ENCODE data around the gene SLC17A5.
"Not testable (repeated sequence)": the region's sequence is repeated elsewhere in the genome, so short reads cannot be mapped to it uniquely, and the experiment has no call there.

SLC17A5 gene

GRCh38 chr6:73653571-73654424 is at the start of gene SLC17A5:
Gene SLC17A5 (minus strand): TSS chr6:73653992. CDS start chr6:73653886, 106 bp downstream.
- peak; percentile 97 for DNase-seq (ENCODE audit: low read depth, low spot score)

GRCh38 chr6:73703466-73703865 is 49.7 kb upstream of the SLC17A5 start:
- DNase-seq (ENCODE audit: low read depth, low spot score), result no peak

GRCh38 chr6:73702444-73702843 is 48.7 kb upstream of the SLC17A5 start:
- no peak for DNase-seq (ENCODE audit: low read depth, low spot score)

DNA sequence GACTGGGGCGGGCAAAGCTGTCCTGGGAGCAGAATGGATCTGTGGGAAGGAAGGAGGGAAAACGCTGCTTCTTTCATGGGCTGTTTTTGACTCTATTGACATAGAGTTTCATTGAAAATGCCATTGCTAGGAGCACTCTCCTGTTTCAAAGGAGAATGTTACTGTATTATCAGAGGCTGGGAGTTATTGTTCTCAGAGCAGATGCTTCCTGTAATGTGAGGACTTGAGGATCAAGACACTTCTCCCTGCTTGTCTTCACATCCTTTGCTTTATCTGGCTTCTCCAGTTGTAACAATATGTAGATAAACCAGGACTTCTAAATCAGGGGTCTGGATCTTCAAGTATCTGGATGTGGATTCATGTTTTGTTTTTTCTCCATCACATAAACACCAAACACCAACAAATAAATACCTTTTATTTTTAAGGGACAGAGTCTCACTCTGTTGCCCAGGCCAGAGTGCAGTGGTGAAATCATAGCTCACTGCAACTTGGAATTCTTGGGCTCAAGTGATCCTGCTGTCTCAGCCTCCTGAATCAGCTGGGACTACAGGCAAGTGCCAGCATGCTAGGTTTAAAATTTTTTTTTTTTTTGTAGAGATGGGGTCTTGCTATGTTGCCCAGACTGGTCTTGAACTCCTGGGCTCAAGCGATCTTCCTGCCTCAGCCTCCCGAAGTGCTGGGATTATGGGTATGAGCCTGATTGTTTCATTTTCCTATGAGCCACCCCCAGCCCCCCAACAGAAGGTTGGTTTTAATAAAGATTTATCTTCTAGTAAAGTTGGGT is 46.1 kb upstream of the SLC17A5 start:
- no peak for DNase-seq (ENCODE audit: low read depth, low spot score)

- no peak for DNase-seq (ENCODE audit: low read depth, low spot score)
These were observed 43.3 kb upstream of the SLC17A5 start for GRCh38 chr6:73696966-73697655.

- DNase-seq (ENCODE audit: low read depth, low spot score), result peak; percentile 75
These were observed 42.0 kb upstream of the SLC17A5 start, which contains the start of gene CD109 for GRCh38 chr6:73695619-73696421. Gene CD109 (plus strand): TSS chr6:73696203. CDS start chr6:73696216, 13 bp downstream.

GRCh38 chr6:73694711-73695411 is 41.1 kb upstream of the SLC17A5 start:
- peak; percentile 69 for DNase-seq (ENCODE audit: low read depth, low spot score)

DNA sequence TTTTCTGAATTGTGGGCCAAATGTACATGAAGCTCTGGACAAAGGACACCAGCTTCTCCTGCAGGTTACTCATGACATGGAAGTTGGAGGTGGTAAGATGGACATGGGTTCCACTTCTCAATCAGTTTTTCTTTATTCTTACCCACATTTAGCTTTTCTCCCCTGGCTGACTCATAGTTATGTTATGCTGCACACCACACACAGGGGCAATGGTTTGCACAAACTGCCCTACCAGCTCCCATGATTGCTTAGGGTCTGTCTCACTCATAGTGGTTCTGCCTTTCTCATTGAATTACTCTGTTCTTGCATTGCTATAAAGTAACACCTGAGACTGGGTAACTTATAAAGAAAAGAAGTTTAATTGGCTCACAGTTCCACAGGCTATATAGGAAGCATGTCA is 37.7 kb upstream of the SLC17A5 start:
- DNase-seq (ENCODE audit: low read depth, low spot score), result peak; percentile 56

GRCh38 chr6:73690056-73690455 is 36.3 kb upstream of the SLC17A5 start:
- no peak for DNase-seq (ENCODE audit: low read depth, low spot score)

DNA sequence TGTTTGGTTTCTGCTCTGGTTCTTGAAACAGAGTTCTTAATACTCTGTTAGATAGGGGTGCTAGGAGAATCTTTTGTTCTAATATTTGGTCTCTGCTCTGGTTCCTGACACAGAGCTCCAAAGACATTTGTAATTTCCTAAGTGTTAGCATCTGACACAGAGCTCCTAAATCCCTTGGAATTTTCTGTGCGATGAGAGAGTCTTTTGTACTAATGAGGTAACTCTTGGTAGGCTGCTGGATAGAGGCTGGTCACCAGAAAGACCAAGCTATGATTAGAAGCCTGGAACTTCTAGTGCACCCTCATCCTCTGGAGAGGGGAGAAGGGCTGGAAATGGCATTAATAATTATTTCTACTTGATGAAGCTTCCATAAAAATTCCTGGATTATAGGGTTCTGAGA is 34.6 kb upstream of the SLC17A5 start:
- no peak for DNase-seq (ENCODE audit: low read depth, low spot score)

- DNase-seq (ENCODE audit: low read depth, low spot score), result not testable (repeated sequence)
These were observed 29.8 kb upstream of the SLC17A5 start for GRCh38 chr6:73683574-73683973.

GRCh38 chr6:73680289-73680918 is 26.6 kb upstream of the SLC17A5 start:
- DNase-seq (ENCODE audit: low read depth, low spot score), result no peak

DNA sequence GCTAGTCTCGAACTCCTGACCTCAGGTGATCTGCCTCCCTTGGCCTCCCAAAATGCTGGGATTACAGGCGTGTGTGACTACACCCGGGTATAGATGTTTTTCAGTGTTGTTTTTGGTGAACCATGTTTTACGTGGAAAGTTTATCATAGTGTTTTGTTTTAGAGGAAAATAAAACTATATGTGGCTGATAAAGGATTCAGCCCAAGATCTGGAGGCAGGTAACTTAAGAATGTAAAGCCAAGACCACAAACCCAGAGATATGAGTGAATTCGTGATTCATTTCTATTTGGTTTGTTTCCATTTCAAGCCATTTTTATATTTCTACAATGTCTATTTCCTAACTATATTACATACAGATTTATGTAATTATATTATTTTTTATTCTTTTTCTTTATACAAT is 26.1 kb upstream of the SLC17A5 start:
- not testable (repeated sequence) for DNase-seq (ENCODE audit: low read depth, low spot score)

GRCh38 chr6:73679009-73679408 is 25.2 kb upstream of the SLC17A5 start:
- DNase-seq (ENCODE audit: low read depth, low spot score), result no peak

DNA sequence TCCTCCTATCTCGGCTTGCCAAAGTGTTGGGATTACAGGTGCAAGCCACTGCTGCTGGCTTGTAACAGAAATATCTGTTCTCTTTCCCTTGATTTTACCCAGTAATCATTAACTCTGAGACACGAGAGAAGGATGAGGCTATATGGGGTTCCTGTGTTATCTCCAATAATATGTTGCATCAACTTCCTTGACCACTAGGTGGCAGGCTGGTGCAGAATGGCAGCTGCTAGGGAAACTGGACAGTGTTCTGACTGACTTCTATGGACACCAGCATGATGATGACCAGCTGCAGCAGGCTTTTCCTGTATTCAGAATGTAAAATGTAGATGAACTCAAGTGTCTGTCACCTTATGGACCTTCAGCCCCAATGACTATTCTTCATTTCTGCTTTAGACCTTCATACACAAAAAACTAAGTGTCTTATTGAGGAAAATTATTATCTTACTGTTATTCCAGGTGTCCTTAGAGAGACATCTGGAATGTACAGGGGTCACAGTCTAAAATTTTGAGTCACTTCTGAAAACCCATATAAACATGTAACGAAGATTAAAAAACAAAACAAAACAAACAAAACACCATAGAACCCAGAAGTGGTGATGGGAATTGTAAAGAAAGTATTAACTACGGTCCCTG is 21.8 kb upstream of the SLC17A5 start:
- DNase-seq (ENCODE audit: low read depth, low spot score), result peak; percentile 85

DNA sequence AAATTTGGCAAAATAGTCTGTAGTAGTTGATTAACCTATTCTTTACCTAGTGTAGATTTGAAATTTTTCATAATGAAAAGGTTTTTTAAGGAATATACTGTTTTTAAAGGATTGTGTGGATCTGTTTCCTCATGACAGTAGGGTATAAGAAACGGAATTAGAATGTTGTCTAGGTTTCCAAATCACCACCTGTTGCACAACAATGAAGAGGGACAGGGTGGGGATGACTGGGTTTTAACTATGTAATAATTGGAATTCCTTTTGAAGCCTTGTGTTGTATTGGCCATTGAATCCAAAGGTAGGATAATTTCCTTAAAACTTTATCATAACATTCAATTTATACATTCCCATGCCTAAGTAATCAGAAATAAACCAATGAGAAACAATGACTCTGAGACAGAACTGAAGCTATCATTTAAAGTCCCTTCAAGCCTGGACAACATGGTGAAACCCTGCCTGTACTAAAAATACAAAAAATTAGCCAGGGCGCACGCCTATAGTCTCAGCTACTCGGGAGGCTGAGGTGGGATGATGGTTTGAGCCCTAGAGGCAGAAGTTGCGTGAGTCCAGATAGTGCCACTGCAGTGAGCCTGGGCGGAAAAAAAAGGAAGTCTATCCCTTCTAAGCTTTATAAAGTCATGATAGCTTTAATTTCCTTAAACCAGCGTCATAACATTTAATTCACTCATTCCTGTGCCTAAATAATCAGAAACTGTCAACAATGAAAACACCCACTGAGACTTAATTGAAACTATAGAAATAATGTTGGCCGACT is 18.3 kb upstream of the SLC17A5 start:
- DNase-seq (ENCODE audit: low read depth, low spot score), result no peak

GRCh38 chr6:73669005-73669404 is 15.2 kb upstream of the SLC17A5 start:
- DNase-seq (ENCODE audit: low read depth, low spot score), result no peak

- DNase-seq (ENCODE audit: low read depth, low spot score), result no peak
These were observed 14.0 kb upstream of the SLC17A5 start for GRCh38 chr6:73667798-73668197.

DNA sequence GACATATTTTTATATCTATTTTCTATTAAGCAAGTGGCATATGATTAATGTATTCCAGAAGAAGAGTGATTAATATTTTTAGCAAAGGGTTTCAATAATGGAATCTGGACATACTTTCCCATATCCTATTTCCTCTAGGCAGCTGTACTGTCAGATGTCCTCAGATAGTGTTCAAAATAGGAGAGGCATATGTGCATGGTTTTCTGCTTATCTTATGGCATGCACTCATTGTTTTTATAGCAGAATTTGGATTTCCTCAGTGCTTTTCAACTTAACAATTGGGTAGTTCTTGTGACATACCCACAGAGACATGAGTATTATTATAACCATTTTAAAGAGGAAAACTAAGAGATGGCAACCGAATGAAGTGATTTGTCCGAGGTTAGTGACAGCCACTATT is 12.6 kb upstream of the SLC17A5 start:
- DNase-seq (ENCODE audit: low read depth, low spot score), result no peak
